D721Med (cell line): ENCODE data around the gene GUCY1B1.

Experiments
- DNase-seq: peaks from one replicate; pipeline ENCODE4 v3.0.0; 2011; ENCODE audit warnings: low spot score; ENCODE audit not compliant: insufficient read length
- FAIRE-seq: peaks from 2 replicates; lab custom pipeline; 2011; peaks lifted over from hg19 to GRCh38; lab: Jason Lieb, UNC
- TF ChIP-seq, protein P1 (sequence below): IDR thresholded peaks from 2 replicates; pipeline ENCODE4 v1.5.1; 2012; ENCODE audit warnings: mild to moderate bottlenecking, control low read depth; ENCODE audit not compliant: insufficient read depth; ENCODE audit errors: missing control alignments

The GUCY1B1 gene

DNA sequence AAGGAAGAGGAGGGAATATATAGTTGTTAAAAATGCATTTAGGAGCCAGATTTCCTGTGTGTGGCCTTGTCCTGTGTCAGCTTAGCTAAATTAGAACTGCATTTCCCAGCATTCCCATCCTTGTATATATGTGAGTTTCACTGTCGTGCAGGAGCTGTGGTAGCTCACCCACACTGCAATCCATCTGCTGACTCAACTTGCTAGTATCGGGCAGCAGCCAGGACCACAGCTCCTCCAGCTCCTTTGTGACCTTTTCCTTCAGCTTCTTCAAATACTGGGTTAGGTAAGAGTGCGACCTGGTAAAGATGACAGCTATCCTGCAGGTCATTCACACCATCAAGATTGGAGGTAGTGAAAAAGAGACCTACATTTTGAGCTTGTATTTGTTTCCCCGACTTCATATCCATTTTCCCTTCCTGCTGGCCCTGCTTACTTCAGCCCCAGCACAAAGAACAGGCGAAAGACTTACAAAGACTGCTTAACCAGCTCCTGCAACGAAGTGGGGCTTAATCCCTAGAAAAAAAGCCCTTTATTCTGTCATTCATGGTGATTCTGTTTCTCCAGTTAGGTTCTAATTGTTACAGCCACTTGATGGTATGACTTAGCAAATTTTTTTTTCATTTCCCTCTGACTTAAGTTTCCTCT is 95.9 kb downstream of the GUCY1B1 start:
- no peak for FAIRE-seq
- TF ChIP-seq, protein P1, sequence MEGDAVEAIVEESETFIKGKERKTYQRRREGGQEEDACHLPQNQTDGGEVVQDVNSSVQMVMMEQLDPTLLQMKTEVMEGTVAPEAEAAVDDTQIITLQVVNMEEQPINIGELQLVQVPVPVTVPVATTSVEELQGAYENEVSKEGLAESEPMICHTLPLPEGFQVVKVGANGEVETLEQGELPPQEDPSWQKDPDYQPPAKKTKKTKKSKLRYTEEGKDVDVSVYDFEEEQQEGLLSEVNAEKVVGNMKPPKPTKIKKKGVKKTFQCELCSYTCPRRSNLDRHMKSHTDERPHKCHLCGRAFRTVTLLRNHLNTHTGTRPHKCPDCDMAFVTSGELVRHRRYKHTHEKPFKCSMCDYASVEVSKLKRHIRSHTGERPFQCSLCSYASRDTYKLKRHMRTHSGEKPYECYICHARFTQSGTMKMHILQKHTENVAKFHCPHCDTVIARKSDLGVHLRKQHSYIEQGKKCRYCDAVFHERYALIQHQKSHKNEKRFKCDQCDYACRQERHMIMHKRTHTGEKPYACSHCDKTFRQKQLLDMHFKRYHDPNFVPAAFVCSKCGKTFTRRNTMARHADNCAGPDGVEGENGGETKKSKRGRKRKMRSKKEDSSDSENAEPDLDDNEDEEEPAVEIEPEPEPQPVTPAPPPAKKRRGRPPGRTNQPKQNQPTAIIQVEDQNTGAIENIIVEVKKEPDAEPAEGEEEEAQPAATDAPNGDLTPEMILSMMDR, result no peak
- no peak for DNase-seq

DNA sequence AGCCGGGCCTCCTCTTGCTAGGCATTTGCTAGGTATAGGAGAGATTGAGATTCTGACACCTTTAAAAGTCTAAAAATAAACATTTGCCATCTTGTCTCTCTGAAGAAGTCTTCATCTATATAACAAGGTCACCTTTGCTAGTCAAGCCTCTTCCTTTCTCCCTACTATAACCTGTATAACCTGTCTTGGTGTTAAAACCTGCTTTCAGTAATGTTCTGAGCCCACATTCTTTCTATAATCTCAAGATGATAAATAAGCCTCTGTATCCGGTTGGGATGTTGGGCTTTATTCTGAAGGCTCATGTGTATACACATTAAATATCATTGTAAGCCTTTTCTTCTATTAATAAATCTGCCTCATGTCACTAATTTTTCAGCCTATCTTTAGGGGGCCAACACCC is 97.1 kb downstream of the GUCY1B1 start:
- FAIRE-seq, result no peak
- DNase-seq, result no peak
- TF ChIP-seq, protein P1, result no peak
